H1 (cell line): ENCODE data around the gene IRF5. TPM values are rescaled to one million over a fixed set of nuclear protein-coding genes. Genes with fewer than 3 reads are reported as not detected.

ENCODE experiments used
- CTCF ChIA-PET: fragments of 300-600 bp; sonication (Branson Sonifier 250); formaldehyde crosslinking; loops from one replicate; lab custom pipeline; 2021; ENCODE audit not compliant: partially characterized antibody; lab: Charles Lee
- POLR2A ChIA-PET: fragments of 300-600 bp; sonication (Branson Sonifier 250); formaldehyde crosslinking; loops from one replicate; lab custom pipeline; 2021; ENCODE audit warnings: inconsistent platforms; ENCODE audit not compliant: partially characterized antibody; lab: Charles Lee
- DNase-seq, 2 experiments: peaks; one replicate each; pipeline versions ENCODE4 v3.0.0 to v3.0.0-alpha.2; 2010 to 2022; ENCODE audit warnings: low spot score in 2 of 2, low read depth in 1 of 2, mixed read lengths in 1 of 2
- FAIRE-seq: peaks from 2 replicates; lab custom pipeline; 2011; peaks lifted over from hg19 to GRCh38; lab: Jason Lieb, UNC
- H2AFZ ChIP-seq: 2 replicates; pipeline ENCODE4 v1.8.1; 2012; ENCODE audit warnings: low read length, inconsistent platforms
- H2AK5ac ChIP-seq: 2 replicates; pipeline ENCODE4 v1.6.1; 2013; ENCODE audit warnings: low read depth, low read length
- H2BK120ac ChIP-seq: replicated peaks from 2 replicates; pipeline ENCODE3; 2013; ENCODE audit warnings: low read depth, low read length, inconsistent platforms
- H2BK12ac ChIP-seq: 2 replicates; pipeline ENCODE4 v1.6.1; 2013; ENCODE audit warnings: low read depth, low read length
- H2BK15ac ChIP-seq: 2 replicates; pipeline ENCODE4 v1.6.1; 2013; ENCODE audit warnings: low read length
- H2BK20ac ChIP-seq: 2 replicates; pipeline ENCODE4 v1.6.1; 2013; ENCODE audit warnings: low read length
- H2BK5ac ChIP-seq: 2 replicates; pipeline ENCODE4 v1.6.1; 2013; ENCODE audit warnings: low read depth, low read length
- H3K14ac ChIP-seq: 2 replicates; pipeline ENCODE4 v1.6.1; 2013; ENCODE audit warnings: inconsistent platforms; ENCODE audit not compliant: insufficient read length
- H3K18ac ChIP-seq: 2 replicates; pipeline ENCODE4 v1.6.1; 2013; ENCODE audit warnings: low read length; ENCODE audit errors: extremely low read depth
- H3K23ac ChIP-seq: 2 replicates; pipeline ENCODE4 v1.6.1; 2013; ENCODE audit warnings: inconsistent platforms; ENCODE audit not compliant: insufficient read length
- H3K23me2 ChIP-seq: 2 replicates; pipeline ENCODE4 v1.6.1; 2013; ENCODE audit warnings: low read depth, low read length
- H3K27ac ChIP-seq: 2 replicates; pipeline ENCODE4 v1.6.1; 2011; ENCODE audit warnings: low read depth, low read length, inconsistent platforms
- H3K27me3 ChIP-seq, 4 experiments: replicated peaks in 1 of 4; 1 replicate in 1 of 4; 2 replicates in 3 of 4; pipeline versions ENCODE4 v1.6.1 to v1.8.1; 2011 to 2013; ENCODE audit warnings: low read length in 3 of 4, mild to moderate bottlenecking in 3 of 4, inconsistent platforms in 2 of 4, mixed read lengths in 2 of 4, moderate library complexity in 1 of 4; ENCODE audit not compliant: control insufficient read depth in 3 of 4, insufficient read depth in 3 of 4; ENCODE audit errors: extremely low read depth in 1 of 4
- H3K36me3 ChIP-seq, 4 experiments: 2 replicates each; pipeline versions ENCODE4 v1.6.1 to v1.8.1; 2011 to 2013; ENCODE audit warnings: mild to moderate bottlenecking in 4 of 4, low read length in 3 of 4, moderate library complexity in 2 of 4, control low read depth in 1 of 4, inconsistent platforms in 1 of 4; ENCODE audit not compliant: insufficient read depth in 4 of 4, control insufficient read depth in 2 of 4
- H3K4ac ChIP-seq: replicated peaks from 2 replicates; pipeline ENCODE3; 2013; ENCODE audit warnings: low read length, low read depth, mixed read lengths, inconsistent platforms; ENCODE audit not compliant: insufficient read length
- H3K4me1 ChIP-seq, 4 experiments: replicated peaks in 1 of 4; 1 replicate in 1 of 4; 2 replicates in 3 of 4; pipeline versions ENCODE4 v1.6.1 to v1.8.1; 2011 to 2013; ENCODE audit warnings: low read length in 3 of 4, inconsistent platforms in 2 of 4, mixed read lengths in 1 of 4; ENCODE audit not compliant: insufficient read depth in 4 of 4, control insufficient read depth in 3 of 4
- H3K4me2 ChIP-seq, 2 experiments: 2 replicates each; pipeline versions ENCODE4 v1.6.1 to v1.8.1; 2011 to 2013; ENCODE audit warnings: low read depth in 2 of 2, low read length in 2 of 2, control low read depth in 1 of 2, inconsistent platforms in 1 of 2, mild to moderate bottlenecking in 1 of 2; ENCODE audit not compliant: insufficient read depth in 1 of 2
- H3K4me3 ChIP-seq, 4 experiments: fragments of 200-600, 300-600 bp in 1 of 4; sonication (generic), shearing (Covaris generic), sonication (Bioruptor Twin) in 1 of 4; 2 replicates each; pipeline versions ENCODE4 v1.5.1 to v1.8.1; 2011 to 2016; ENCODE audit warnings: low read length in 4 of 4, low read depth in 3 of 4, control low read depth in 2 of 4, inconsistent platforms in 2 of 4, mild to moderate bottlenecking in 2 of 4, mixed read lengths in 1 of 4, moderate library complexity in 1 of 4; ENCODE audit not compliant: insufficient read depth in 2 of 4; ENCODE audit errors: extremely low read depth in 1 of 4
- H3K56ac ChIP-seq: replicated peaks from 2 replicates; pipeline ENCODE3; 2013; ENCODE audit warnings: low read depth, mild to moderate bottlenecking, mixed read lengths, low read length, inconsistent platforms; ENCODE audit not compliant: insufficient read length
- H3K79me1 ChIP-seq: 2 replicates; pipeline ENCODE4 v1.6.1; 2013; ENCODE audit warnings: low read depth, low read length, control low read depth
- H3K79me2 ChIP-seq, 2 experiments: 2 replicates each; pipeline versions ENCODE4 v1.6.1 to v1.8.1; 2012 to 2013; ENCODE audit warnings: low read length in 2 of 2, mild to moderate bottlenecking in 2 of 2, inconsistent platforms in 1 of 2; ENCODE audit not compliant: insufficient read depth in 2 of 2, control insufficient read depth in 1 of 2
- H3K9ac ChIP-seq, 4 experiments: replicated peaks in 1 of 4; 1 replicate in 1 of 4; 2 replicates in 3 of 4; pipeline versions ENCODE4 v1.6.1 to v1.8.1; 2011 to 2013; ENCODE audit warnings: low read depth in 3 of 4, low read length in 3 of 4, control low read depth in 2 of 4, mild to moderate bottlenecking in 2 of 4, moderate library complexity in 2 of 4, inconsistent platforms in 1 of 4; ENCODE audit errors: extremely low read depth in 1 of 4
- H3K9me3 ChIP-seq, 2 experiments: 2 replicates each; pipeline versions ENCODE4 v1.6.1 to v1.8.1; 2012 to 2013; ENCODE audit warnings: mild to moderate bottlenecking in 2 of 2, moderate library complexity in 2 of 2, control low read depth in 1 of 2, inconsistent platforms in 1 of 2, low read depth in 1 of 2, low read length in 1 of 2, mixed read lengths in 1 of 2; ENCODE audit not compliant: insufficient read depth in 2 of 2
- H4K20me1 ChIP-seq, 2 experiments: replicated peaks in 1 of 2; 2 replicates each; pipeline versions ENCODE3 to v1.8.1; 2011 to 2013; ENCODE audit warnings: inconsistent platforms in 2 of 2, low read length in 2 of 2, mild to moderate bottlenecking in 1 of 2; ENCODE audit not compliant: insufficient read depth in 2 of 2, control insufficient read depth in 1 of 2
- H4K5ac ChIP-seq: 2 replicates; pipeline ENCODE4 v1.6.1; 2013; ENCODE audit warnings: low read length, low read depth, mixed read lengths, inconsistent platforms; ENCODE audit not compliant: insufficient read length
- H4K8ac ChIP-seq: 2 replicates; pipeline ENCODE4 v1.8.0; 2013; ENCODE audit warnings: mild to moderate bottlenecking, moderate library complexity, low read length, inconsistent platforms; ENCODE audit not compliant: insufficient read depth; ENCODE audit errors: extremely low read depth
- H4K91ac ChIP-seq: replicated peaks from 2 replicates; pipeline ENCODE3; 2013; ENCODE audit warnings: low read length, mixed read lengths, inconsistent platforms; ENCODE audit not compliant: insufficient read length
- ASH2L ChIP-seq: fragments of 200-600, 300-600 bp; sonication (generic); IDR thresholded peaks from one replicate; pipeline ENCODE4 v1.7.1; 2017; ENCODE audit warnings: low read length
- BACH1 ChIP-seq: IDR thresholded peaks from 2 replicates; pipeline ENCODE4 v1.6.1; 2012; ENCODE audit warnings: low read length, improper control_type of control experiment
- CHD1 ChIP-seq: IDR thresholded peaks from 2 replicates; pipeline ENCODE4 v1.6.1; 2012; ENCODE audit warnings: low read depth, low read length, improper control_type of control experiment
- CREB1 ChIP-seq: IDR thresholded peaks from 2 replicates; pipeline ENCODE4 v1.6.1; 2012; ENCODE audit warnings: inconsistent platforms
- CTBP2 ChIP-seq: IDR thresholded peaks from 2 replicates; pipeline ENCODE4 v1.7.0; 2011; ENCODE audit warnings: borderline replicate concordance, mild to moderate bottlenecking, moderate library complexity, mixed read lengths, low read length; ENCODE audit not compliant: insufficient read depth, insufficient read length
- EGR1 ChIP-seq: IDR thresholded peaks from 2 replicates; pipeline ENCODE4 v1.6.1; 2011; ENCODE audit warnings: low read depth, low read length, borderline replicate concordance
- POLR2A ChIP-seq, 2 experiments: IDR thresholded peaks; 1 replicate in 1 of 2; 2 replicates in 1 of 2; pipeline ENCODE4 v1.6.1; 2011; ENCODE audit warnings: low read depth in 2 of 2, low read length in 2 of 2, mild to moderate bottlenecking in 2 of 2; ENCODE audit errors: control extremely low read depth in 1 of 2
- POU5F1 ChIP-seq: IDR thresholded peaks from 2 replicates; pipeline ENCODE4 v1.6.1; 2011; ENCODE audit warnings: low read depth, mild to moderate bottlenecking, low read length, moderate library complexity
- RFX5 ChIP-seq: IDR thresholded peaks from 2 replicates; pipeline ENCODE4 v1.6.1; 2011; ENCODE audit warnings: low read depth, low read length, improper control_type of control experiment, borderline replicate concordance
- RNF2 ChIP-seq: fragments of 200-900, 300-1000 bp; sonication (generic); IDR thresholded peaks from 2 replicates; pipeline ENCODE4 v1.7.1; 2016; ENCODE audit warnings: borderline replicate concordance, low read depth, mild to moderate bottlenecking, antibody characterized with exemption, low read length; ENCODE audit not compliant: poor library complexity, severe bottlenecking; ENCODE audit errors: missing control alignments
- SIRT6 ChIP-seq: IDR thresholded peaks from one replicate; pipeline ENCODE4 v1.7.1; 2012; ENCODE audit warnings: low read length, inconsistent platforms
- SRF ChIP-seq: IDR thresholded peaks from 2 replicates; pipeline ENCODE4 v1.6.1; 2011; ENCODE audit warnings: mild to moderate bottlenecking, low read depth, low read length, moderate library complexity
- WGBS, 2 experiments: shearing (Covaris generic) in 1 of 2; methylation state at CpG; one replicate each; pipeline versions ENCODE4 v1.1.6 to v1.1.7; 2013 to 2015; ENCODE audit warnings: low lambda C conversion rate in 2 of 2, mixed read lengths in 2 of 2, inconsistent platforms in 1 of 2, low coverage in 1 of 2, missing lambda C conversion rate in 1 of 2; ENCODE audit not compliant: insufficient replicate concordance in 2 of 2, insufficient coverage in 1 of 2, insufficient read length in 1 of 2; ENCODE audit errors: extremely low coverage in 1 of 2, missing lambda C conversion rate in 1 of 2; 5-methylcytosine and 5-hydroxymethylcytosine counted together
- polyA plus RNA-seq, 7 experiments: library from polyadenylated mRNA; depleted of rRNA in 3 of 7; stranded (reverse) in 5 of 7; unstranded in 2 of 7; fragments of >200 nt in 5 of 7; fragments of 200-250 nt in 2 of 7; gene quantifications; 1 replicate in 5 of 7; 2 replicates in 1 of 7; 4 replicates in 1 of 7; pipeline versions ENCODE4 v1.2.1 to v1.2.3, GENCODE V29; 2011 to 2013; ENCODE audit warnings: missing spikeins in 2 of 7, mixed read lengths in 2 of 7
- total RNA-seq: library from RNA; stranded (reverse); fragmentation: NEBNext Ultra II Directional; extraction: Animal tissue kit (Norgen Biotek cat#: 25700); gene quantifications from 2 replicates; pipeline ENCODE4 v1.2.1, GENCODE V29; 2021

IRF5 gene
- total and polyA plus RNA-seq, 2 of the 8 experiments (the other 6 are each of a cell fraction or from before 2014, with no cell fraction given): 0.28 to 1.1 TPM

- ChIA-PET POLR2A (interaction anchor here (1.9 kb wide), 1 partner anchor 12 kb away, joined by 8 read pairs; no protein-coding TSS in a partner anchor), CTCF (interaction anchor here (0.6 to 2.5 kb wide), 5 partner anchors 13 to 157 kb away, joined by 3 to 16 read pairs (median 5); no protein-coding TSS in a partner anchor)
- Histone ChIP-seq H3K56ac (no peak overlapping the region), H2BK120ac (no peak overlapping the region), H3K4me1 (peaks cover 0 to 7% (median 3%) of the 10 kb centered on the region in 4 experiments; a peak in 3 of 7 replicates), H3K23me2 (peaks cover 14% of the 10 kb centered on the region; the same call in 1 of the 2 replicates), H2BK5ac (no peak overlapping the region), H3K36me3 (no peaks in the 10 kb centered on the region), H3K18ac (no peak overlapping the region), H3K4me3 (no peak overlapping the region), H3K4me2 (no peak overlapping the region), H3K14ac (no peak overlapping the region), H3K9ac (no peak overlapping the region), H4K91ac (no peak overlapping the region), H3K23ac (no peak overlapping the region), H4K8ac (no peak overlapping the region), H3K9me3 (no peaks in the 10 kb centered on the region), H4K20me1 (peaks cover 0 to 3% of the 10 kb centered on the region in 2 experiments), H3K27ac (no peak overlapping the region), H4K5ac (no peak overlapping the region), H3K79me2 (no peaks in the 10 kb centered on the region), H3K79me1 (no peaks in the 10 kb centered on the region), H2BK20ac (no peak overlapping the region), H2AK5ac (no peak overlapping the region), H2BK12ac (no peak overlapping the region), H2AFZ (no peak overlapping the region), H3K4ac (no peak overlapping the region), H2BK15ac (no peak overlapping the region; the same call in 1 of the 2 replicates), H3K27me3 (peaks cover 24 to 46% (median 33%) of the 10 kb centered on the region in 4 experiments)
- no peak for TF ChIP-seq ASH2L
- no peak for TF ChIP-seq SIRT6
- TF ChIP-seq BACH1: no peak
- no peak for TF ChIP-seq CHD1
- no peak for TF ChIP-seq RFX5
- no peak for TF ChIP-seq POU5F1
- no peak for TF ChIP-seq POLR2A (IDR thresholded peaks at IDR 0.05; ENCODE audit: control extremely low read depth in 1 of 2, low read depth in 2 of 2, low read length in 2 of 2)
- TF ChIP-seq CREB1: no peak
- TF ChIP-seq CTBP2: no peak
- TF ChIP-seq SRF: no peak
- TF ChIP-seq EGR1: no peak
- no peak for TF ChIP-seq RNF2
- no peak for FAIRE-seq
- 82% methylated on average over 13 of the region's 14 CpGs; no CpG with 5 or more reads in 1 of the 2 experiments for WGBS, 2 experiments
- no peak for DNase-seq
Observed at GRCh38 chr7:128934361-128935341, 3.1 kb upstream of the IRF5 start.
